GM12865 (cell line): ENCODE measurements around the gene ZNF483.
"Not testable (repeated sequence)": the region's sequence is repeated elsewhere in the genome, so short reads cannot be mapped to it uniquely, and the experiment has no call there.

Source experiments
- DNase-seq: peaks from one replicate; pipeline ENCODE4 v3.0.0; 2010; ENCODE audit warnings: low read depth
- H3K4me3 ChIP-seq: 2 replicates; pipeline ENCODE4 v1.5.1; 2011; ENCODE audit warnings: mild to moderate bottlenecking, low read depth, low read length, control low read depth
- TF ChIP-seq, protein P1 (sequence below): IDR thresholded peaks from 2 replicates; pipeline ENCODE4 v1.5.1; 2011; ENCODE audit warnings: low read length, control low read depth, low read depth, inconsistent platforms; ENCODE audit not compliant: insufficient read depth; ENCODE audit errors: missing control alignments

Gene ZNF483

DNA sequence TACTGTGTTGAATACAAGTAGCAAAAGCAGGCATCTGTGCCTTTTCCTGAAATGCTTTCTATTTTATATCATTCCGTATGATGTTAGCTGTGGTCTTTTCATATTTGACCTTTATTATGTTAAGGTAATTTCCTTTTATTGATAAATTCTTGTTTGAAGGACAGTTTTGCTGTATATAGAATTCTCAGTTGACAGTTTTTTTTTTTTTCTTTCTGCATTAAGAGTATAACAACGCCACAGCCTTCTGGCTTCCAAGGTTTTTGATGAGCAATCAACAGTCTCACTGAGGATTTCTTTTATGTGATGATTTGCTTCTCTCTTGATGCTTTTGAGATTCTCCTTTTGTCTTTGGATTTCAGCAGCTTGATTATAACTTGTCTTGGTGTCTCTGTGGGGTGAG, 23.6 kb downstream of the ZNF483 start:
- TF ChIP-seq, protein P1, sequence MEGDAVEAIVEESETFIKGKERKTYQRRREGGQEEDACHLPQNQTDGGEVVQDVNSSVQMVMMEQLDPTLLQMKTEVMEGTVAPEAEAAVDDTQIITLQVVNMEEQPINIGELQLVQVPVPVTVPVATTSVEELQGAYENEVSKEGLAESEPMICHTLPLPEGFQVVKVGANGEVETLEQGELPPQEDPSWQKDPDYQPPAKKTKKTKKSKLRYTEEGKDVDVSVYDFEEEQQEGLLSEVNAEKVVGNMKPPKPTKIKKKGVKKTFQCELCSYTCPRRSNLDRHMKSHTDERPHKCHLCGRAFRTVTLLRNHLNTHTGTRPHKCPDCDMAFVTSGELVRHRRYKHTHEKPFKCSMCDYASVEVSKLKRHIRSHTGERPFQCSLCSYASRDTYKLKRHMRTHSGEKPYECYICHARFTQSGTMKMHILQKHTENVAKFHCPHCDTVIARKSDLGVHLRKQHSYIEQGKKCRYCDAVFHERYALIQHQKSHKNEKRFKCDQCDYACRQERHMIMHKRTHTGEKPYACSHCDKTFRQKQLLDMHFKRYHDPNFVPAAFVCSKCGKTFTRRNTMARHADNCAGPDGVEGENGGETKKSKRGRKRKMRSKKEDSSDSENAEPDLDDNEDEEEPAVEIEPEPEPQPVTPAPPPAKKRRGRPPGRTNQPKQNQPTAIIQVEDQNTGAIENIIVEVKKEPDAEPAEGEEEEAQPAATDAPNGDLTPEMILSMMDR = no peak
- no peak overlapping the region for H3K4me3 ChIP-seq
- DNase-seq = no peak

GRCh38 chr9:111555425-111555824, 30.4 kb downstream of the ZNF483 start:
- not testable (repeated sequence) for DNase-seq, H3K4me3 ChIP-seq

DNA sequence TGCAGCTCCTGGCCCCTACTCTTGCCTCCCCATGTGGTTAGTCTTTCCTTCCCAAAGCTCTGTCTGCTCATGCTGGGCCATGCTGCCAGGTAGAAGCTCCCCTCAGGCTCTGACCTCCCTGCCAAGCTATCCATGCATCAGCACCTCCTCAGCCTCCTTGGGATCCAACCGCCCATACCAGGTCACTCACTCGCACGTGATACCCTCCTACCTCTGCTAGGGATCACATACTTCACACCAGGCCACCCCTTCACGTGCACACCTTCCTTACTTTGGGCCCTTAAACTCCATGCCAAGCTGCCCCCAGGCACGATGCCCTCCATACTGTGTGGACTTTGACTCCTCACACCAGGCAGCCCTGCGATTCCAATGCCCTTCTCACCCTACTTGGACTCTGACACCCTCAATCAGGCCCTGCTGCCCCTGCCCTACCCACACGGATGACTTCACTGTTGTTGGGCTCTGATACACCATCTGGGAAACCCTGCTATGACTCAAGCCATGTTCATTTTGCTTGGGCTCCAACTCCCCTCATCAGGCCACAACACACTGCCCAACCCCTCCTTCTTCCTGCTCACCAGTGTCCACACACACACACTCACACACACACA, 34.1 kb downstream of the ZNF483 start:
- TF ChIP-seq, protein P1 = no peak
- no peak for DNase-seq
- no peak overlapping the region for H3K4me3 ChIP-seq

DNA sequence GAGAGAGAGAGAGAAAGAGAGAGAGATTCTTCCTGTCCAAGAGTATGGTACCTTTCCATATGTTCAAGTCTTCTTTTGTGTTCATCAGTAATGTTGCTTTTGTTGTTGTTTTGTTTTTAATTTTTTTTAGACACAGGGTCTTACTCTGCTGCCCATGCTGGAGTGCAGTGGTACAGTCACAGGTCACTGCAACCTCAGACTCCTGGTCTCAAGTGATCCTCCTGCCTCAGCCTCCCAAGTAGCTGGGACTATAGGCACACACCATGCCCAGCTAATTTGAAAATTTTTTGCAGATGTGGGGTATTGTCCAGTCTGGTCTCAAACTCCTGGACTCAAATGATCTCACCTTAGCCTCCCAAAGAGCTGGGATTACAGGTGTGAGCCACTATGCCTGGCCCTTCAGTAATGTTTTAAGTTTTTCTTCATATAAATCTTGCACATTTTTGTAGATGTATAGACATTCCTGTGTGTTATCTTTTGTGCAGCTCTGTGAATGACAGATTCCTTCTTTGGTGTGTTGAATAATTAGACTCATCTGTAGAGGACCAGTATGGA, 36.3 kb downstream of the ZNF483 start:
- no peak for DNase-seq
- TF ChIP-seq, protein P1 = no peak
- no peak overlapping the region for H3K4me3 ChIP-seq

- TF ChIP-seq, protein P1 = no peak
- H3K4me3 ChIP-seq = no peak overlapping the region
- DNase-seq = no peak
Measured at GRCh38 chr9:111566234-111566633, 41.3 kb downstream of the ZNF483 start.

DNA sequence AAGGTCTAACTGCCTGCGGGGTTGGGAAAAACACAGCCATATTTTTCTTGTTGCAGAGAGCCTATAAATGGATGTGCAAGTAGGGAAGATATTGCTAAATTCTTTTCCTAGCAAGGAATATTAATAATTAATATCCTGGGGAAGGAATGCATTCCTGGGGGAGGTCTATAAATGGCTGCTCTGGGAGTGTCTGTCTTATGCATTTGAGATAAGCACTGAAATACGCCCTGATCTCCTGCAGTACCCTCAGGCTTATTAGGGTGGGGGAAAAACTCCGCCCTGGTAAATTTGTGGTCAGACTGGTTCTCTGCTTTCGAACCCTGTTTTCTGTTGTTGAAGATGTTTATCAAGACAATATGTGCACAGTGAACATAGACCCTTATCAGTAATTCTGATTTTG, 43.1 kb downstream of the ZNF483 start:
- not testable (repeated sequence) for H3K4me3 ChIP-seq, DNase-seq

DNA sequence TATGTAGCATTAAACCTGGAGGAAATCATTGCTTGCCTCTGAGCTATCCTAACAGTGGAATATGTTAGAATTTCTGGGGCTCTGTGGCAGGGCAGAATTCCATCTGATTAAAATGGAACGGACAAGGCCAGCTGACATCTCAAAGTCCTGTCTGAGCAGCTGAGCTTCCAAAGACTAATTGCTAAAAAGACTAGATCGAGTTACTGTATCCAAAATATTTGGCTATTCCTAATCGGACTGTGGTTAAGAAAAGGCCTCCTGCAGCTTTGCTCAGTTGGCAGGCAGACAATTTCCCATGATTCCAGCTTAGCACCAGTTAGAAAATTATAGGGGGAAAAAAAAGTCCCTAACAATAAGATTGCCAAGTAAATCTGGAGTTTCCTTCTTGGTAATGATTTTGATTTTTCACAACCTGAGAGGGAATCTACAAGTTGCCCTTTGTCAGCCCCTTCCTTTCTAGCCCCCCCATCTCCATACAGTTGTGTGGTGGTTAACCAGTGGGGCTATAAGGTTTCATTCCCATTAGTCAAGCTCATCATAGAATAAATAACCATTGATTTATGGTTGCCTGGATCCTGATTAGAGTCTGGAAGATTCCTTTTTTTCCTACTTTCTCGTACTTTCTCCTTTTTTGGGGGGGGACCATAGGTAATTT, 48.1 kb downstream of the ZNF483 start:
- no peak overlapping the region for H3K4me3 ChIP-seq
- DNase-seq = no peak
- TF ChIP-seq, protein P1 = no peak

GRCh38 chr9:111582888-111583287, 57.9 kb downstream of the ZNF483 start:
- TF ChIP-seq, protein P1 = no peak
- no peak for DNase-seq
- no peak overlapping the region for H3K4me3 ChIP-seq
